Measurements from ENCODE around the gene CLTA.
A peak's percentile ranks its signal among the peaks of the same experiment; 100 is the strongest.

The CLTA gene

GRCh38 chr9:36250079-36250478, 59.4 kb downstream of the CLTA start:
- DNase-seq, result no peak

- no peak for DNase-seq
These were observed 60.7 kb downstream of the CLTA start for GRCh38 chr9:36251428-36251827.

- DNase-seq, result peak; percentile 99
These were observed 67.7 kb downstream of the CLTA start, which contains the start of gene GNE for GRCh38 chr9:36258208-36258995. Gene GNE (minus strand): TSS chr9:36258448. CDS start chr9:36249355, 9,093 bp downstream.

GRCh38 chr9:36258996-36259533, 68.3 kb downstream of the CLTA start:
- no peak for DNase-seq

Data from left hindlimb (tissue), 1 donor.